HepG2 (cell line): ENCODE measurements around the gene ATG16L2. TPM values are rescaled to one million over a fixed set of nuclear protein-coding genes. Genes with fewer than 3 reads are reported as not detected.

Source experiments
- AHDC1 ChIP-seq: sonication (generic); formaldehyde crosslinking; IDR thresholded peaks from 2 replicates; pipeline ENCODE4 v1.5.1; 2020; ENCODE audit warnings: mild to moderate bottlenecking, missing genetic modification reagents, borderline replicate concordance
- ARID3A ChIP-seq: IDR thresholded peaks from 2 replicates; pipeline ENCODE4 v1.6.1; 2012; ENCODE audit warnings: low read depth, low read length, improper control_type of control experiment
- ATAD3A ChIP-seq: sonication (generic); formaldehyde crosslinking; IDR thresholded peaks from 2 replicates; pipeline ENCODE4 v1.4.0; 2020; ENCODE audit warnings: missing genetic modification reagents
- BCLAF1 ChIP-seq: fragments of 450-650 bp; IDR thresholded peaks from 2 replicates; pipeline ENCODE4 v1.6.1; 2017; ENCODE audit warnings: mild to moderate bottlenecking
- KLF9 ChIP-seq: IDR thresholded peaks from 2 replicates; pipeline ENCODE4 v1.6.1; 2016; ENCODE audit warnings: low read depth
- MZF1 ChIP-seq: sonication (generic); formaldehyde crosslinking; IDR thresholded peaks from 2 replicates; pipeline ENCODE4 v1.8.1; 2023; ENCODE audit warnings: mild to moderate bottlenecking, missing genetic modification reagents, borderline replicate concordance
- NAIF1 ChIP-seq: sonication (generic); formaldehyde crosslinking; IDR thresholded peaks from 2 replicates; pipeline ENCODE4 v1.5.0; 2020; ENCODE audit warnings: mild to moderate bottlenecking, missing genetic modification reagents, borderline replicate concordance
- ZNF207 ChIP-seq: fragments of 450-650 bp; IDR thresholded peaks from 2 replicates; pipeline ENCODE4 v1.6.1; 2016; ENCODE audit warnings: antibody characterized with exemption, borderline replicate concordance
- ZNF232 ChIP-seq: sonication (generic); formaldehyde crosslinking; IDR thresholded peaks from 2 replicates; pipeline ENCODE4 v1.4.0; 2020; ENCODE audit warnings: missing genetic modification reagents, borderline replicate concordance
- ZNF609 ChIP-seq: sonication (generic); formaldehyde crosslinking; IDR thresholded peaks from 2 replicates; pipeline ENCODE4 v1.4.0; 2020; ENCODE audit warnings: mild to moderate bottlenecking, missing genetic modification reagents, borderline replicate concordance
- ZNF75D ChIP-seq: sonication (generic); formaldehyde crosslinking; IDR thresholded peaks from 2 replicates; pipeline ENCODE4 v1.8.1; 2023; ENCODE audit warnings: missing genetic modification reagents, mild to moderate bottlenecking, borderline replicate concordance
- ZNF816 ChIP-seq: sonication (generic); formaldehyde crosslinking; IDR thresholded peaks from 2 replicates; pipeline ENCODE4 v1.8.0; 2022; ENCODE audit warnings: missing genetic modification reagents, mild to moderate bottlenecking, borderline replicate concordance
- polyA plus RNA-seq, 8 experiments: library from polyadenylated mRNA; depleted of rRNA in 3 of 8; stranded (reverse) in 7 of 8; unstranded in 1 of 8; fragments of >200 nt; fragmentation: Illumina TruSeq in 4 of 8; extraction: Trizol in 4 of 8; gene quantifications; 2 replicates each; pipeline versions ENCODE4 v1.2.1 to v1.2.3, GENCODE V29; 2011 to 2016; ENCODE audit warnings: low read depth in 4 of 8, missing spikeins in 1 of 8, mixed read lengths in 1 of 8; ENCODE audit not compliant: insufficient read depth in 1 of 8
- total RNA-seq, 5 experiments: library from RNA; depleted of rRNA; stranded (reverse); fragments of >200 nt; fragmentation: Illumina TruSeq; extraction: Trizol; gene quantifications; 2 replicates each; pipeline ENCODE4 v1.2.3, GENCODE V29; 2016; ENCODE audit warnings: low read depth in 1 of 5

ATG16L2 gene
- total and polyA plus RNA-seq, 2 of the 13 experiments (the other 11 are each of a cell fraction or from before 2014, with no cell fraction given), result 6.2 to 14.8 TPM

GRCh38 chr11:72793425-72794367 lies 20.5 kb upstream of the ATG16L2 start, which contains the start of gene STARD10 (continued):
- TF ChIP-seq BCLAF1 (no peak), ZNF816 (no peak), NAIF1 (CRISPR knock-in tag) (peak; percentile 70; the same call in 1 of the 2 replicates), ARID3A (no peak; the same call in 1 of the 2 replicates), AHDC1 (no peak; the same call in 1 of the 2 replicates), MZF1 (no peak), ZNF207 (no peak), ZNF609 (CRISPR knock-in tag) (no peak), ZNF75D (CRISPR knock-in tag) (no peak), KLF9 (CRISPR knock-in tag) (no peak), ATAD3A (CRISPR knock-in tag) (no peak), ZNF232 (peak; percentile 71; the same call in 1 of the 2 replicates)
